ENCODE data around the gene RNPEPL1.

- TF ChIP-seq BHLHE40 (IDR thresholded peaks at IDR 0.05; ENCODE audit: borderline replicate concordance) (no peak), FOXA1 (IDR thresholded peaks at IDR 0.05) (no peak), PKNOX1 (IDR thresholded peaks at IDR 0.05) (no peak), NFRKB (IDR thresholded peaks at IDR 0.05) (no peak), ARNT (IDR thresholded peaks at IDR 0.05) (no peak)
These were observed 7.0 kb downstream of the RNPEPL1 start for GRCh38 chr2:240575101-240575965.
